Esophagus muscularis mucosa (tissue), 4 donors: ENCODE measurements around the gene NTSR1. TPM values are rescaled to one million over a fixed set of nuclear protein-coding genes. Genes with fewer than 3 reads are reported as not detected.

Experiments
- DNase-seq: peaks from one replicate; pipeline ENCODE4 v3.0.0-alpha.2; 2017; ENCODE audit errors: extremely low spot score
- H3K27ac ChIP-seq, 4 donors: fragments of 200-600 bp; sonication (generic); replicated peaks in 1 of 4; 1 replicate in 3 of 4; 2 replicates in 1 of 4; pipeline ENCODE4 v1.5.1; 2016 to 2019; ENCODE audit warnings: mild to moderate bottlenecking in 1 of 4
- H3K27me3 ChIP-seq, 4 donors: fragments of 200-600 bp; sonication (generic); one replicate each; pipeline versions ENCODE4 v1.5.1 to v1.6.0; 2016 to 2019
- H3K36me3 ChIP-seq, 4 donors: fragments of 200-600 bp; sonication (generic); one replicate each; pipeline ENCODE4 v1.5.1; 2016 to 2019
- H3K4me1 ChIP-seq, 4 donors: fragments of 200-600 bp; sonication (generic); one replicate each; pipeline ENCODE4 v1.5.1; 2016 to 2019
- H3K4me3 ChIP-seq, 4 donors: fragments of 200-600 bp; sonication (generic); 1 replicate in 2 of 4; 2 replicates in 2 of 4; pipeline ENCODE4 v1.5.1; 2016 to 2019; ENCODE audit warnings: mild to moderate bottlenecking in 4 of 4, moderate library complexity in 1 of 4
- H3K9me3 ChIP-seq, 4 donors: fragments of 200-600 bp; sonication (generic); 1 replicate in 3 of 4; 2 replicates in 1 of 4; pipeline ENCODE4 v1.5.1; 2016 to 2019
- CTCF ChIP-seq, 3 experiments: fragments of 200-600 bp in 2 of 3; fragments of 450-650 bp in 1 of 3; sonication (generic) in 2 of 3; IDR thresholded peaks; one replicate each; pipeline ENCODE4 v1.5.1; 2017 to 2019; ENCODE audit warnings: antibody characterized with exemption in 3 of 3, mild to moderate bottlenecking in 2 of 3, moderate library complexity in 1 of 3
- EP300 ChIP-seq: sonication (generic); formaldehyde crosslinking; IDR thresholded peaks from one replicate; pipeline ENCODE4 v1.6.1; 2017; ENCODE audit warnings: antibody characterized with exemption
- POLR2A ChIP-seq: fragments of 450-650 bp; IDR thresholded peaks from one replicate; pipeline ENCODE4 v1.6.1; 2017; ENCODE audit warnings: antibody characterized with exemption, moderate library complexity, mild to moderate bottlenecking, low read depth
- POLR2AphosphoS5 ChIP-seq, 2 donors: sonication (generic); formaldehyde crosslinking; IDR thresholded peaks; one replicate each; pipeline ENCODE4 v1.6.1; 2017; ENCODE audit warnings: antibody characterized with exemption in 2 of 2
- WGBS: methylation state at CpG from one replicate; pipeline ENCODE4 v1.1.5; 2018; 5-methylcytosine and 5-hydroxymethylcytosine counted together
- intact Hi-C: fragments of 100-400 bp; cut with DNase I; formaldehyde crosslinking; loops from one replicate; pipeline ENCODE4 v1.15.1; 2023
- total RNA-seq, 4 donors: library from RNA; depleted of rRNA; stranded (reverse); fragments of >200 nt; gene quantifications; one replicate each; pipeline versions ENCODE4 v1.1.0 to v1.2.1, GENCODE V29; 2016

The NTSR1 gene
- total RNA-seq, 4 donors from 2014 or later: 0.42 to 1.6 (median 0.80) TPM

GRCh38 chr20:62744741-62745191 is 36.1 kb downstream of the NTSR1 start:
- 84% methylated on average over 5 of the region's 6 CpGs for WGBS
- no peak for TF ChIP-seq POLR2A
- no peak for TF ChIP-seq EP300
- no peak for TF ChIP-seq POLR2AphosphoS5 (IDR thresholded peaks at IDR 0.05)

GRCh38 chr20:62745279-62745951 is 36.8 kb downstream of the NTSR1 start:
- TF ChIP-seq POLR2AphosphoS5 (IDR thresholded peaks at IDR 0.05) (no peak), CTCF (IDR thresholded peaks at IDR 0.05) (no peak), EP300 (no peak), POLR2A (no peak)
- 83% methylated on average over 11 of the region's 11 CpGs for WGBS
- intact Hi-C loops: no loop called here

More at GRCh38 chr20:62744741-62745191, 36.1 kb downstream of the NTSR1 start:
- peaks cover 0 to 11% (median 6%) of the 10 kb centered on the region in 4 donors for H3K4me1 ChIP-seq
- H3K36me3 ChIP-seq: no peaks in the 10 kb centered on the region
- no peak overlapping the region for H3K27ac ChIP-seq
- intact Hi-C loops: no loop called here
- H3K27me3 ChIP-seq: peaks cover 0 to 51% (median 2%) of the 10 kb centered on the region in 4 donors
- no peak overlapping the region for H3K4me3 ChIP-seq
- no peaks in the 10 kb centered on the region for H3K9me3 ChIP-seq
- no peak for DNase-seq

GRCh38 chr20:62745952-62746288 is 37.3 kb downstream of the NTSR1 start:
- H3K9me3 ChIP-seq: no peaks in the 10 kb centered on the region
- peaks cover 0 to under 1% (median under 1%) of the 10 kb centered on the region in 4 donors for H3K4me1 ChIP-seq
- H3K27me3 ChIP-seq: peaks cover 0 to 40% (median 2%) of the 10 kb centered on the region in 4 donors
- intact Hi-C loops: no loop called here
- H3K27ac ChIP-seq: no peak overlapping the region
- no peak for TF ChIP-seq POLR2AphosphoS5 (IDR thresholded peaks at IDR 0.05)
- TF ChIP-seq POLR2A: no peak
- TF ChIP-seq CTCF (IDR thresholded peaks at IDR 0.05): no peak
- TF ChIP-seq EP300: no peak
- no peak for DNase-seq
- no peak overlapping the region for H3K4me3 ChIP-seq
- H3K36me3 ChIP-seq: no peaks in the 10 kb centered on the region
- 80% methylated on average over 1 of the region's 9 CpGs for WGBS

More at GRCh38 chr20:62745279-62745951, 36.8 kb downstream of the NTSR1 start:
- no peak for DNase-seq
- Histone ChIP-seq H3K27me3 (peaks cover 0 to 45% (median 2%) of the 10 kb centered on the region in 4 donors), H3K4me1 (peaks cover 0 to 6% (median 5%) of the 10 kb centered on the region in 4 donors), H3K27ac (no peak overlapping the region), H3K4me3 (no peak overlapping the region), H3K36me3 (no peaks in the 10 kb centered on the region), H3K9me3 (no peaks in the 10 kb centered on the region)

- 77% methylated on average over 2 of the region's 2 CpGs for WGBS
- no peak for DNase-seq
- TF ChIP-seq POLR2A (no peak), POLR2AphosphoS5 (IDR thresholded peaks at IDR 0.05) (no peak), CTCF (IDR thresholded peaks at IDR 0.05) (no peak), EP300 (no peak)
- Histone ChIP-seq H3K27ac (no peak overlapping the region), H3K36me3 (no peaks in the 10 kb centered on the region), H3K4me1 (peaks cover 0 to 17% (median 14%) of the 10 kb centered on the region in 4 donors), H3K4me3 (no peak overlapping the region), H3K27me3 (peaks cover 0 to 22% (median 0%) of the 10 kb centered on the region in 4 donors), H3K9me3 (no peaks in the 10 kb centered on the region)
- intact Hi-C loops: no loop called here
These were observed 39.7 kb downstream of the NTSR1 start for GRCh38 chr20:62748311-62748710.

- intact Hi-C loops: no loop called here
These were observed 41.3 kb downstream of the NTSR1 start for GRCh38 chr20:62749851-62750445.

More at GRCh38 chr20:62749851-62750445, 41.3 kb downstream of the NTSR1 start:
- Histone ChIP-seq H3K36me3 (no peaks in the 10 kb centered on the region), H3K4me3 (no peak overlapping the region), H3K27me3 (peaks cover 0 to 7% (median 0%) of the 10 kb centered on the region in 4 donors), H3K9me3 (no peaks in the 10 kb centered on the region), H3K4me1 (peaks cover 0 to 19% (median 14%) of the 10 kb centered on the region in 4 donors), H3K27ac (no peak overlapping the region)
- TF ChIP-seq EP300 (no peak), POLR2AphosphoS5 (IDR thresholded peaks at IDR 0.05) (no peak)
- 72% methylated on average over 25 of the region's 27 CpGs for WGBS
- DNase-seq: no peak
